Stomach (tissue), 4 donors: ENCODE measurements around the gene RPL21.

ENCODE experiments used
- POLR2AphosphoS5 ChIP-seq, 3 donors: sonication (generic); formaldehyde crosslinking; IDR thresholded peaks; one replicate each; pipeline ENCODE4 v1.6.1; 2016; ENCODE audit warnings: antibody characterized with exemption in 3 of 3
- TF ChIP-seq, protein P1 (sequence below), 7 experiments: fragments of 450-650 bp in 4 of 7; fragments of 200-600 bp in 3 of 7; sonication (generic) in 3 of 7; IDR thresholded peaks; one replicate each; pipeline ENCODE4 v1.5.1; 2016 to 2019; ENCODE audit warnings: antibody characterized with exemption in 7 of 7, control low read depth in 2 of 7, mild to moderate bottlenecking in 1 of 7

DNA sequence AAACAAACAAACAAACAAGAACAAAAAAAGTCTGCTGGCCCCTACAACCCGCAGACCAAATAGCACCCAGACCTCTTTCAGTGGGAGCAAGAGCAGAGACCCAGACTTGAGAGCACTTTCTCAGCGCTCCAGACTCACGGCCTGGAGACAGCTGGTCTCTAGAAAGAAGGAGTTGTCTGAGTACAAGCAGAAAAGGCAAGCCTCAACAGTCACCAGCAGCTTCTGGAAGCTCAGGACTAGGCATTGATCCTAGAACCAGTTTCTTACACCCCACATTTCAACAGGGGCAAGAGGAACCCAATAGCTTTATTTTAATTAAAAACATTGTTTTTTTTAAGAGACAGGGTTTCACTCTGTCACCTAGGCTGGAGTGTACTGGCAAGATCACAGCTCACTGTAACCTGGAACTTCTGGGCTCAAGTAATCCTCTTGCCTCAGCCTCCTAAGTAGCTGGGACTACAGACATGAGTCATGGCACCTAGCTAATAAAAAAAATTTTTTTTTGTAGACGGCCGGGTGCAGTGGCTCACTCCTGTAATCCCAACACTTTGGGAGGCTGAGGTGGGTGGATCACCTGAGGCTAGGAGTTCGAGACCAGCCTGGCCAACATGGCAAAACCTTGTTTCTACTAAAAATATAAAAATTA, 49.7 kb downstream of the RPL21 start:
- TF ChIP-seq, protein P1, sequence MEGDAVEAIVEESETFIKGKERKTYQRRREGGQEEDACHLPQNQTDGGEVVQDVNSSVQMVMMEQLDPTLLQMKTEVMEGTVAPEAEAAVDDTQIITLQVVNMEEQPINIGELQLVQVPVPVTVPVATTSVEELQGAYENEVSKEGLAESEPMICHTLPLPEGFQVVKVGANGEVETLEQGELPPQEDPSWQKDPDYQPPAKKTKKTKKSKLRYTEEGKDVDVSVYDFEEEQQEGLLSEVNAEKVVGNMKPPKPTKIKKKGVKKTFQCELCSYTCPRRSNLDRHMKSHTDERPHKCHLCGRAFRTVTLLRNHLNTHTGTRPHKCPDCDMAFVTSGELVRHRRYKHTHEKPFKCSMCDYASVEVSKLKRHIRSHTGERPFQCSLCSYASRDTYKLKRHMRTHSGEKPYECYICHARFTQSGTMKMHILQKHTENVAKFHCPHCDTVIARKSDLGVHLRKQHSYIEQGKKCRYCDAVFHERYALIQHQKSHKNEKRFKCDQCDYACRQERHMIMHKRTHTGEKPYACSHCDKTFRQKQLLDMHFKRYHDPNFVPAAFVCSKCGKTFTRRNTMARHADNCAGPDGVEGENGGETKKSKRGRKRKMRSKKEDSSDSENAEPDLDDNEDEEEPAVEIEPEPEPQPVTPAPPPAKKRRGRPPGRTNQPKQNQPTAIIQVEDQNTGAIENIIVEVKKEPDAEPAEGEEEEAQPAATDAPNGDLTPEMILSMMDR (IDR thresholded peaks at IDR 0.05) = no peak
- TF ChIP-seq POLR2AphosphoS5 (IDR thresholded peaks at IDR 0.05) = no peak
